ENCODE data around the gene PHF2.

The PHF2 gene

DNA sequence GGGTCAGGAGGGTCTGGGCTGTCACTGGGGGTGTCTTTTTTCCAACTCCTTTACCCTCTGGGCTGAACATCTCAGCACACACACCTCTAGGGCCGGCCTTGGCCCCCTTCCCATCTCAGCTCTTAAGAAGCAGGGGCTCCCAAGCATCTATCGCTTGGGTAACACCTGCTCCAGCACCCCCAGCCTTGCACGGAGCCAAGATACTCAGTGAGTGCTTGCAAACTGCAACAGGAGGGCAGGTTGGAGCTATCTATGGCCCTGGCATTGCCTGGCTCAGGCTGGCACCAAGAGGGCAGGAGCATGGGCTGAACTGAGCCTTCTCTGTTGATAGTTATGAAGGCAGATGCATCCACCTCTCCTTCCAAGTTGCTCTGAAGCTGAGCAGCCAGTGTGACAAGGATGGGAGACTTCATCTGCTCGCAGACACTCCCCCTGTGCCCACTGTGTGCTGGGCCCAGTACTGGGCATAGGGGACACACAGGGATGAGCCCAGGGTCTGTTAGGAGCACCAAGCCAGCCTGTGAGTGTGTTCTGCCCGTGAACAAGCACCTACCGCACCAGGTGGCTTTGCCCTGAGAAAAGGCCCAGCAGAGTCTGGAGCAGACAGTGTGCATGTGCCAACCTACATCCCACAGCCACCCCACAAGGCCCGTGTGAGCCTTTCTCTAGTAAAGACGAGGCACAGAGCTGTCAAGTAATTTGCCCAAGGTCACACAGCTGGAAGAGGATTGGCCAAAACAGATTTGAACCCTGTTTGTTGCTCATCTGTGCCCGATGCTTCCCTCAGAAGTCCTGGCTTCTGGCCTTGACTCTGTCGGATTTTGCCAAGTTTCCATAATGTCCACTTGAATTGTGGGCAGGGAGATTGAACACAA is 58.2 kb downstream of the PHF2 start:
- DNase-seq, result no peak

DNA sequence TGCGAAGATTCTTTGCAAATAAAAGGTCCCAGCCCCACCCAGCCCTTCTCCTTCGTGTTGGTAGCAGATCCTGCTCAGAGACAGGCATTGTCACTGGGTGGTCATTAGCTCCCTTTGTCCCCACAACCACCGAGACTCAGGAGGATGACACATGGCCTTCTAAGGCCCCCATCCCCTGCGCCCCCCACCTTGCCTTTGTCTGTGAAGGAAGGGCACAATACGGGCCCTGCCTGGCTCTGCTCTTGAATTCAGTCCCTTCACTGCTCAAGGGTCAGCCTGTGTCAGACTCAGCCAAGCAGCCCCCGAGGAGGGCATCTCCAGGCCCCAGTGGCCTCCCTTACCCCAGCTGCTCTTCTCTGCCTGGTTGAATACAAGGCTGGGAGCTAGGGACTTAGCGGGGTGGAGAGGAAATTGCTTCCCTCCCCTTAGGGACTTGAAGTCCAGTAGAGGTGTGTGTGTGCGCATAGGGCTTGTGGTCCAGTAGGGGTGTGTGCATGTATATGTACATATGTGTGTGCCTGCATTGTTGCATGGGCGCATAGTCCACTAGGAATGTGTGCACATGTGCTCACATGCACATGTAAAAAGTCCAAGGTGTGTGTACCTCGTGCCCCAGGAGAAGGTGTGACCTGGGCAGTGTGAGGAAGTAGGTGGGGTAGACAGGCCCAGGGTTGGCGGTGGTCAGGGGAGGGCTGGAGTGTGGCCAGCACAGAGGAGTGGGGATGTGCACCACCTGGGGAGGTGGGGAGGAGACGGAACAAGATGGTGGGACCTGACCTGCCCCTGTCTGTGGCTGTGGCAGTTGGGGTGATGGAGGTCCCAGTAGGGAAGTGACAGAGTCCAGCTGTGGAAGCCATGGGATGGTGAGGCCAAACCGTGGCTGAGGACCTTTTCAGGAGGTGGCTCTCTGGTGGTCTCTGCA is 59.1 kb downstream of the PHF2 start:
- DNase-seq, result no peak

DNA sequence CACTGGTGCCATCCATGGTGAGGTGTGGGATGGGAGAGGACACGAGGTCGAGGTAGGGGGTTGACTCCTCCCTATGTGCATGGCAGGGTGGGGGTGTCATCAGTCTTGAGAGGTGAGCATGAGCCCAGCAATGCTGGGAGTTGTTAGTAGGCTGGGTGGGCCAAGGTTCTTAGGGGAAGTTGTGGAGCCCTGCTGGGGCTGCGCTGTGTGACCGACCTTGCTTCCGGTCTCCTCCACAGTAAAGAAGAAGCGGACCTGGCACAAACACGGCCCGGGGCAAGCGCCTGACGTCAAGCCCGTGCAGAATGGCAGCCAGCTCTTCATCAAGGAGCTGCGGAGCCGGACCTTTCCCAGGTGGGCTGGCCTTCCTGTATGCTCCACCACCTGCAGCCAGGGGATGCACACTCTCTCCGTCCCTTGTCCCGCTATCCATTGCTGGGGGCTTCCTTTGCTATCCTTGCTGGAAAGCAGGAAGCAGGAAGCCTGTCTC is 59.8 kb downstream of the PHF2 start:
- DNase-seq, result no peak

DNA sequence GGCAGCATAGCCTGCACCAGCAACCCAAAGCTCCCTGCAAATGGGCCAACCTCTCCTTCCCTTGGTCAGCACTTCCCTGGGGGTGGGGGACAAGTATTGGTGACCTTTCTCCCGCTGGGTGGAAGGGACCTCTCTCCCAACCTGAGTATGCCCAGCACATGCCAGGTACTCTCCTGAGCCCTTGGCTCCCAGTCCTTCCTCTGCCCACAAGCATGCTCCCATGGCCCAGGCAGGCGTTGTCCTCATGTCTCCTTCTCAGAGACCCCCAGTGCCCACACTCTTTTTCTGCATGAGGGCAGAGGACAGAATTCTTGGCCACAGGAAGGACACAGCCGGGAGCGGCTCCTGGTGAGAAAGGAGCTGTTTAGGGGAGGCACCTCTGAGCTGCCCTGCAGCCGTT is 60.3 kb downstream of the PHF2 start:
- DNase-seq, result no peak

DNA sequence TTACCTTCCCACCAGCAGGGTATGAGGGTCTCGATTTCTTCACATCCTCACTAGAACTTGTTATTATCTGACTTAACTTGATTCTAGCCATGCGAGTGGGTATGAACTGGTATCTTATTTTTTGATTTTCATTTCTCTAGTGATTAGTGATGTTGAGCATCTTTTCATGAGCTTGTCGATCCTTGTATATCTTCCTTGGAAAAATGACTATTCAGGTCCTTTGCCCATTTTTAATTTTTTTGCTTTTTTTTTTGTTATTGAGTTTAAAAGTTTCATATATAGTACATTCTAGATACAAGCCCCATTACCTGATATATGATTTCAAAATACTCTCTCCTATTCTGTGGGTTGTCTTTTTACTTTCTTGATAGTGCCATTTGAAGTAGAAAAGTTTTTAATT is 61.5 kb downstream of the PHF2 start:
- no peak for DNase-seq

DNA sequence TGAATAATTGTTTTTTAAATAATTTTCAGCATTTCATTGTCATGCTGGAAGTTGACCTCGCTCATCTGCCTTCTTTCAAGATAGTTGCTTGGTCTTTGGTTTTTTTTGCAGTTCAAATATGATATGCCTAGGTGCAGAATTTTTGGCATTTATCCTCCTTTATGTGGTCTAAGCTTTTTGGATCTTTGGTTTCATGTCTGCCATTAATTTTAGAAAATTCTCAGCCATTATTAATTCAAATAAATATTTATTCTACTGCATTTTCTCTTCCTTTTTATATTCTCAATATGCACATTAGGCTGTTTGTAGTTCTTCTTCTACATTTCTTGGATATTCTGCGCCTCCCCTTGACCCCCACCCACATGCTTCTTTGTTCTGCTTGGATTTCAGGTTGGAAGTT is 63.6 kb downstream of the PHF2 start:
- no peak for DNase-seq

DNA sequence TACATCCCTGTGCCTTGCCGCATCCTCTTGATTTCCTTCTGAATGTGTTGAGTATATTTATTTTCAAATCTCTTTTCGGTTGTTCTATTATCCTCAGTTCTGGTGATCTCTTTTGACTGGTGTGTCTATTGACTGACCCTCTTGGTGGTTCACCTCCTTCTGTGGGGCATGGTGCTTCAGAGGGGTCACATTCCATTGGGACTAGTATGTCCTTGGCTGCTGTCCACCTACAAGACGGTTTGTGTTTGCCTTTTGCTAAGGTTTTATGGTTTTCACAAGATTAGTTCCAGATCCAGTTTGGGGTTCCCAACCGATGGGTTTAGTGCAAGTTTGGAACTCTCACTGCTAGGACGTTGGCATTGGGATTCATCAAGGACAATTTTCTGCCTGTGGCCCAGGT is 66.6 kb downstream of the PHF2 start:
- DNase-seq, result no peak

DNA sequence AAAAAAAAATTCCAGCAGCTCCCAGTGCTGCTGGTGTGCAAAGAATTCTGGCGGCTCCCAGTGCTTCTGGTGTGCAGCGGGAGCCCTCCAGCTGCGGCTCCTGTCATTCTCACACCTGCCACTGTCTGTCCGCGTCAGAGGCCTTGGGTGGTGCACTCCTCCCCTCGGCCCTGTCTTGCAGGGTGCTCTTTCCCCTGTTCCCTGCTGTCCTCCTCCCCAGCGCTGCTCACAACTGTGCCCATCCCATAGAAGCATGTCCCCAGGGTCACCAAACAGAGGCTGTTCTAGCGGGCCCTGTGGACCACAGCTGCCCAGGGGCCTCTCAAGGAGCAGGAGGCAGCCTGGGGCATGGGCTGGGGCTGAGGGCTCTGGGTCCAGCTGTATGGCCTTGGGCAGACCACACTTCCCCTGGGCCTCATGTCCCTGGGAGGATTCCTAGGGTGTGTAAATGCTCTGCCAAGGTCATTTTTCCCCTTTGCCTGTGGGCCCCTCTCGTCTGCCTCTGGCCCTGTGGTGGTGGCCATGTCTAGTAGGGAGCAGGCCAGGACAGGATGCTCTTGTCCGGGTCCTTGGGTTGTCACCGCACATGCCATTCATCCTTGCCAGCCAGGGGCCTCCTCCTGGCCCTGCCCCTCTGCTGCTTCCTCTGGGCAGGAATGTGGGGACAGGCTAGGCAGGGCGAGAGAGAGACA is 68.2 kb downstream of the PHF2 start:
- DNase-seq, result no peak

DNA sequence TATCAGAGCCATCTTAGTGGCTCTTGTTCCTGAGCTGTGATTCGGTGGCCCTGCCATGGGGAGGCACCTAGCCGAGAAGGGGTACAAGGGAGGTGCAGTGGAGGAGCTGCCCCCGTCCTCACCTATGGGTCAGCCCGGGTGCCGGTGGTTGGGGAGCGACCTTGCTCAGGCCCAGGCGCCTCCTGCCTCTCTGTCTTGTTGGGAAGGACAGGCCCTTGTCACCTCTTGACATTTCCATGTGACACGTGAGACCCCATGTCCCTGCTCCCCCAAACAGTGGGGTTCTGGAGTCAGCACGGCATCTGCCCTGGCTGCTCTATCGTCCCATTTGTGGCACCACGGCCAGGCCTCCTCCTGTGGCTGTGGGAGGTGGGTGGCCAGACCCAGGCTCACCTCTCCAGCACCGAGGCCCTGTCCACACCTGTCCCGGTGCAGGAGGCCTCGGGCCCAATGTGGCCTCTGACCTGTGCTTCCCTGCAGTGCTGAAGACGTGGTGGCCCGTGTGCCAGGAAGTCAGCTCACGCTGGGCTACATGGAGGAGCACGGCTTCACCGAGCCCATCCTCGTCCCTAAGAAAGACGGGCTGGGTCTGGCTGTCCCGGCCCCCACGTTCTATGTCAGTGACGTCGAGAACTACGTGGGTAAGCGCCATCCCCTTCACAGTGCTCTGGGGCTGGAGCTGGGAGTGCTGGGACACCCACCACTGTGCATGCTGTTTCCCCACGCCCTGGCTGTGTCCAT is 68.9 kb downstream of the PHF2 start:
- no peak for DNase-seq

DNA sequence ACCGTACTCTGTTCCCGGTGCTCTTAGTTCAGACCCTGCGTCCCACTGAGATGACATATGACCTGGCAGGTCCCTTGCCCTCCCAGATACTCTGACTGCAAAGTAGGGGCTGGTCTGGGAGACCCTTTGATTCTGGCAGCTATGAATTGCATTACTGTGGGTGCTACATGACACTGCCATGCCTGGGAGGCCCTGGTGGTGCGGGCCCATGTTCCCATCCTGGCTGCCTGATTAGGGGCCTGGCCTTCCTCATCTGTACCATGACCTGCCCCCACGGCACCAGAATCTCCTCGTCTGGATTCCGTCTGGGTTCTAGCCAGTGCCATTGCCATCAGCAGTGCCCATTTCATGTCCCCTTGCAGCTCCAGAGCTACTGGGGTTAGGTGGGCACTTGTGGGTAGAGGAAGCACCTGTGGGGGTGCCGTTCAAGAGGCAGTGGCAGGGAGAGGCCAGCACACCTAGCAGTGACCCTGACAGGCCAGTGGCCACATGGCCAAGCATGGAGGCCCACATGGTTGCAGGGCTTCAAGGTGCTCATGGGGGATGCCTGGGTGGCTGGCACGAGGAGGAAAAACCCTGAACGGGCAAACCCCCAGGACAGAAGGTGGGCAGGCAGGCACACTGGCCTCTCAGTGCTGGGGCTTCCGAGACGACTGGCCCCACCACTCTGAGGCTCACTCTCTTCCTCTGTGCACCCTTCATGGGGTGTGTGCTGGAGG is 69.7 kb downstream of the PHF2 start:
- DNase-seq, result no peak

DNA sequence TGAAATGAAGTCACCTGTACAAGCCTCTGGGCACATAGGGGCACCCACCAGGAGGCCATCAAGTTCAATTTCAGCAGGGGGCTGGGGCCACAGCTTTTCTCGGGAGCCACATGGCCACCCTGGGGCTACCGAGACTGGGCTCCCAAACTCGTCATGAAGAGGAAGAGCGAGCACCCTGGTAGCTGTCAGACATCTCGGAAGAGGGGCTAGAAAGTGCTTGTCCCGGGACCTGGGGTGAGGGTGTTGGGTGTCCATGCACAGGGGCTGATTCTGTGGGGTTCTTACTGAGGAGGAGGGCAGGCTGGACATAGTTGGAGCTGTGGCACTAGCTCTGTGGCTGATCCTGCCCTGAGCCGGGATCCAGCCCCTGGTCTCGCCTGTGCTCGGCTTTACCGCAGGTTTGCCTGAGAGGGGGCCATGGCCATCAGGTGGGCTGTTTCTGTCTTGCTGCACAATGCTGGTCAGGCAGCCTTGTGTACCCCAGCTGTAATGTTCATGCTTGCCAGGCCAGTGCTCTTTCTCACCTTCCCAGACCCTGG is 70.3 kb downstream of the PHF2 start:
- no peak for DNase-seq

DNA sequence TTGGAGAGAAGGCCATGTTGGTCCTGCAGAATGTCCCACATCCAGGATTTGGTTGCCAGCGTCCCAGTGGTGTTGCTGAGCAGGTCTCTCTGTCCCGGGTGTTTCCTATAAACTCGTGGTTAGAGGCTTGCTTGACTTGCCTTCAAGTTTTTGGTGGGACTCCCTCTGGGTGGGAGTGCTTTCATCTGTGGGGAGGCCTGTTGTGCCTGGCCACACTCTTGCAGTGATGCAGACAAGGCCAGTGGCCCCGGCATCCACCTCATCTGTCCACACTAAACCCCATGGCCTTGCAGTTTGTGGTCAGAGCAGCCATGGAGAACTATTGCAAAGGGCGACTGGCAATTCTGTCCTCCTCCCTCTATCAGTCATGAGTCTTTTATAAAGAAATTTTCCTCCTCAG is 71.8 kb downstream of the PHF2 start:
- no peak for DNase-seq

DNA sequence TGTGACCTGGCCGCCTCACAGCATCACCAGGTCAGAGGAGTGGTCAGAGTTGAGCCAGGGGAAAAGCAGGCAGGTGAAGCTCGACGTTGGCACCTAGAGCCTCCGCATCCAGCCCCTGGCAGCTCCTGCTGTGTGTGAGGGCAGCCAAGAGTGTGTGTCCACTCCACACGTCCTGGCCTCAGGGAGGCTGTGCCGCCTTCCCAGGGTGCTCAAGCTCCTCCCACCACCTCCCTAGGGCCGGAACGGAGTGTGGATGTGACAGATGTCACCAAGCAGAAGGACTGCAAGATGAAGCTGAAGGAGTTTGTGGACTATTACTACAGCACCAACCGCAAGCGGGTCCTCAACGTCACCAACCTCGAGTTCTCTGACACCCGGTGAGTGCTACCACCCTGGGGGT is 72.5 kb downstream of the PHF2 start:
- peak in 1 of 2 experiments; percentile 72 for DNase-seq

DNA sequence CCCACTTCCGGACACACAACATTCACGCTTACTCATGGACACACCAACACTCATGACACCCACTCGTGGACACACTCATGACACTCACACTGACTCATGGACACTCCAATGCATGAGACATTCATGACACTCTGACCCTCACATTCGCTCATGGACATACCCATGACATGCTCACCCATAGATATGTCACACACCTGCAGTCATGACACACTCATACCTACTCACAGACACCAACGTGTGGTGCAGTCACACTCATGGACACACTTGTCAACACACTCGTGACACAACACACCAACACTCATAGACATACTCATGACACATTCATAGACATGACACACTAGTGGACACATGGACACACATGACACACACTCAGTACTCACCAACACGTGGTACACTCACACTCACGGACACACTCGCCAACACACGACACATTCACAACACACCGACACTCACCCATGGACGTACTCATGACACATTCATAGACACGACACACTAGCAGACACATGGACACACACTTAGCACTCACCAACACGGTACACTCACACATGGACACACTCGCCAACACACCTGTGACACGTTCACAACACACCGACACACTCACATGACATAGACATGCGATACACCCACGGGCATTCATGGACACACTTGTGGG is 73.4 kb downstream of the PHF2 start:
- DNase-seq, result no peak

DNA sequence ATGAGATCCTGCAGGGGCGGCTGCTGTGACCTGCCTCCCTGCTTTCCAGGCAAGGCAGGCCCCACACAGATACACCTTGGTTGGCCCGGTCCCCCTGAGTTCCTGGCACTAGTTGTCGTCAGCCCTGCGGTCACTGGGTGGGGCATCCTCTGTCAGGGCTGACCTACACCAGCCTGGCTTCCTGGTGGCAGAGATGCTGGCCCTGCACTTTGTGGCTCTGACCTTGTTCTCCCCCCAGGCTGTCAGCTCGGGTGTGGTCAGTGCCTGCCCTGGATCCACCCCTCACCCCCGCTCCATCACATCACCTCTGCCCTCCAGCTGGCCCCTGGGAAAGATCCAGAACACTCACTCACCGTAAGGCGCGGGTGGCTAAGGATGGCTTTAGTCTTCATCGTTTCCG is 74.1 kb downstream of the PHF2 start:
- DNase-seq, result no peak

DNA sequence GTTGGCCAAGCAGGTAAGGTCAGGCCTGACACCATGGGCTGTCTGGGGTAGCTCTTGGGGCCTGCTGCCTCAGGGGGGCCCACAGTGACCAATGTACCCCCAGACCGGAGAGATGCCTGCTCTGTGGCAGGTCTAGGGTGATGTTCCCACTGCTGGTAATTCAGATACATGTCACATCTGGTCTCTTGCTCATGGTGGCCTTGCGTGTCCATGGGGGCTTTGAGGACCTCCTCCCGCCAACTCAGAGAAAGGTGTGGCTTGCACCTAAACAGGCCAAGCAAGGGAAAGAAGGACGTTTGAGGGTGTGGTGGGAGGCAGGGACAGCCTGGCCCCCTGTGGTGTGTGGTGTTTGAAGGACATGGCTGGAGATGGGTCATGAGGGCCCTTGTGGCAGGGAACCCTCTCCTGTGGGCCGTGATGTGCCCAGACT is 75.2 kb downstream of the PHF2 start:
- DNase-seq, result no peak

DNA sequence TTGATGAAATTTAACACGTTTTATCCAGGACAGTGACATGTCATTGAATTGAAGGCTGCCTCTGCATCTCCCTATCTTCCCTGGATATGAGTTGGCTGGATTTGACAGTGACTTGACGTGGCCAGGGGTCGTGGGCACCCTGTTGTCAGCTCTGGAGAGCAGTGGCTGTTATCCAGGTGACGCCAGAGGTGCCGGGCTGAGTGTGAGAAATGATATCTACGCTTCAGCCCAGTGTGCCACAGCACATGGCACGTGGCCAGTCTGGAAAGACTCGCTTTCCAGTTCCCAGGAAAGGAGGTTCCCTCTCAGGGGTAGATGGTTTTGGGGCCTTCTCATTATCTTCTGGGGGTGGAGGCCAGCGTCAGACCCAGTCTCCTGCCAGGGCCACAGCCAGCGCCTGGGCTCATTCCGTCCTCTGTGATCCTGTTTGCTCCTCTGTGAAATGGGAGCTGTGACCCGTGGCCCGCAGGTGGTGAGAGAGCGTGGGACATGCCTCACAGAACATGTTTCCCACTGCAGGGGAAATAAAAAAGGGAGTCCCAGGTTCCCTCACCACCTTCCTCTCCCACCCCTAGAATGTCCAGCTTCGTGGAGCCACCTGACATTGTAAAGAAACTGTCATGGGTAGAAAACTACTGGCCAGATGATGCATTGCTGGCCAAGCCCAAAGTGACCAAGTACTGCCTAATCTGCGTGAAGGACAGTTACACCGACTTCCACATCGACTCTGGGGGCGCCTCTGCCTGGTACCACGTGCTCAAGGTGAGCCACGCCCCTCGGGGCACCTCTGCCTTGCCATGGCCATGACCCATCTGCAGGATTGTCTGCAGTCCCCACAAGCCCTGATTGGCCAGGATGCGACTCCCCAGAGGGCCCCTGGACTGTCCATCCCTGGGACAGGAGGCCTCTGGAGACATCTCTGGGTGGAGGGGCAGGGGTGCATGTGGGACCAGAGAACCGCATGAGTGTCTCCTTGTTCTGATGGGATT is 76.5 kb downstream of the PHF2 start:
- DNase-seq, result no peak

DNA sequence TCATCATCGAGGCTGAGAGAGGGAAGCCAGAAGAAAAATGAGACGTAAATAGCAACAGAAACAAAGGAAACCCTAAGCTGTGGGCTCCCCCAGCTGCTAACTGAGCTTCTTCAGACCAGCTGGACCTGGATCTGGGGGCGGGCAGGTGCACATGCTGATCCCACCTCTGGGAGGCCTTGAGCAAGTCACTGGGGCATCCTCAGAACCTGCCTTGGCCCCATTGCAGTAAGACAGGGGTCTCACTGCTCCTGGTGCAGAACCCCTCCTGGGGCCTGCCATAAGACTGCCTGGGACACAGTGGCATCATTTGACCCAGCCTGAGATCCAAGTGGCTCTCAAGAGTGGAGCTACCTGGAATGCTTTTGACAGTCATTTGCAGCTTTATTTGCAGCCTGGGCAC is 77.4 kb downstream of the PHF2 start:
- no peak for DNase-seq

DNA sequence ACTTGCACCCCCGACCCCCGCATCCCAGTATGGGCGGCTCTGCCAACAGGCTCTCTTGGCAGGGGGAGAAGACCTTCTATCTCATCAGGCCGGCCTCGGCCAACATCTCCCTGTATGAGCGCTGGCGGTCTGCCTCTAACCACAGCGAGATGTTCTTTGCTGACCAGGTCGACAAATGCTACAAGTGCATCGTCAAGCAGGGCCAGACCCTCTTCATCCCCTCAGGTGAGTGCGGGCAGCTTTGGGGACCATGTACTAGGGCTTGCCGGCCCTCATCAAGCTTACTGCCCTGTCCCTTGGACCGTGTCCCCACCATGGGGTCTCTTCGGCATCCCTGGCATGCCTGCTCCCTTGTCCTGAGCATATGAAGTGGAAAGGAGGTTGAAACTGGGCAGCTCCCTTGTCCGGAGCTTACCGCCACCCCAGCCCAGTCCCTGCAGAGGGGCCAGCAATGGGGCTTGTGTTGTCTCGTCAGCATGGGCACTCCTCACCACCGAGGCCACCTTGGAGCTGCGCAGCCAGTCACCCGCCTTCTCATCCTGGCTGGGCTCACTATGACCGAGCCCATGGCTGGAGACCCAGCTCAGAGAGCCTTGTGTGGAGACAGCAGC is 78.1 kb downstream of the PHF2 start:
- no peak for DNase-seq
